H9 (cell line): ENCODE measurements around the gene ETNPPL. TPM values are rescaled to one million over a fixed set of nuclear protein-coding genes. Genes with fewer than 3 reads are reported as not detected.

Experiments
- DNase-seq: peaks from one replicate; pipeline ENCODE4 v3.0.0-alpha.2; 2017
- H2AFZ ChIP-seq: one replicate; pipeline ENCODE4 v1.6.1; 2013; ENCODE audit warnings: mild to moderate bottlenecking, low read length, control low read depth, moderate library complexity
- H2AK5ac ChIP-seq: 2 replicates; pipeline ENCODE4 v1.6.1; 2013; ENCODE audit warnings: low read length, control low read depth, mixed read lengths; ENCODE audit not compliant: insufficient read length
- H2BK120ac ChIP-seq: one replicate; pipeline ENCODE4 v1.6.1; 2013; ENCODE audit warnings: low read depth, mild to moderate bottlenecking, low read length, control low read depth, inconsistent platforms; ENCODE audit not compliant: poor library complexity, severe bottlenecking
- H2BK12ac ChIP-seq: 2 replicates; pipeline ENCODE4 v1.6.1; 2013; ENCODE audit warnings: low read length, control low read depth, mixed read lengths, low read depth; ENCODE audit not compliant: insufficient read length
- H2BK15ac ChIP-seq: 2 replicates; pipeline ENCODE4 v1.6.1; 2013; ENCODE audit warnings: low read depth, low read length, control low read depth
- H2BK20ac ChIP-seq: one replicate; pipeline ENCODE4 v1.6.1; 2013; ENCODE audit warnings: low read depth, mild to moderate bottlenecking, low read length, control low read depth, inconsistent platforms; ENCODE audit not compliant: poor library complexity, severe bottlenecking
- H2BK5ac ChIP-seq: 2 replicates; pipeline ENCODE4 v1.6.1; 2013; ENCODE audit warnings: low read length, control low read depth, mixed read lengths; ENCODE audit not compliant: insufficient read length
- H3K14ac ChIP-seq: 2 replicates; pipeline ENCODE4 v1.6.1; 2013; ENCODE audit warnings: low read length, control low read depth; ENCODE audit not compliant: insufficient read depth
- H3K18ac ChIP-seq: 2 replicates; pipeline ENCODE4 v1.6.1; 2013; ENCODE audit warnings: low read depth, mild to moderate bottlenecking, mixed read lengths, low read length, control low read depth; ENCODE audit not compliant: insufficient read length
- H3K23ac ChIP-seq: 2 replicates; pipeline ENCODE4 v1.6.1; 2013; ENCODE audit warnings: low read length, control low read depth, mixed read lengths, low read depth; ENCODE audit not compliant: insufficient read length
- H3K23me2 ChIP-seq: 2 replicates; pipeline ENCODE4 v1.6.1; 2013; ENCODE audit warnings: low read depth, mild to moderate bottlenecking, mixed read lengths, low read length, control low read depth; ENCODE audit not compliant: insufficient read length, poor library complexity, severe bottlenecking
- H3K27ac ChIP-seq: 2 replicates; pipeline ENCODE4 v1.5.1; 2013; ENCODE audit warnings: low read length, control low read depth, mixed read lengths, low read depth; ENCODE audit not compliant: insufficient read length
- H3K27me3 ChIP-seq: 2 replicates; pipeline ENCODE4 v1.6.1; 2013; ENCODE audit warnings: low read length, control low read depth, inconsistent platforms; ENCODE audit not compliant: insufficient read depth
- H3K4ac ChIP-seq: 2 replicates; pipeline ENCODE4 v1.6.1; 2013; ENCODE audit warnings: low read depth, mild to moderate bottlenecking, control low read depth, inconsistent platforms, low read length, moderate library complexity
- H3K4me1 ChIP-seq: 2 replicates; pipeline ENCODE4 v1.6.1; 2013; ENCODE audit warnings: low read length, control low read depth, inconsistent platforms; ENCODE audit not compliant: insufficient read depth
- H3K4me2 ChIP-seq: 2 replicates; pipeline ENCODE4 v1.6.1; 2013; ENCODE audit warnings: low read length, control low read depth, mixed read lengths; ENCODE audit not compliant: insufficient read length, insufficient read depth
- H3K56ac ChIP-seq: 2 replicates; pipeline ENCODE4 v1.6.1; 2013; ENCODE audit warnings: low read depth, mild to moderate bottlenecking, mixed read lengths, low read length, control low read depth; ENCODE audit not compliant: insufficient read length
- H3K79me1 ChIP-seq: 2 replicates; pipeline ENCODE4 v1.6.1; 2013; ENCODE audit warnings: low read depth, mild to moderate bottlenecking, moderate library complexity, low read length, control low read depth, inconsistent platforms; ENCODE audit not compliant: insufficient read depth, poor library complexity, severe bottlenecking
- H3K79me2 ChIP-seq: 2 replicates; pipeline ENCODE4 v1.6.1; 2013; ENCODE audit warnings: low read length, control low read depth, inconsistent platforms; ENCODE audit not compliant: insufficient read depth
- H3K9ac ChIP-seq: 2 replicates; pipeline ENCODE4 v1.6.1; 2013; ENCODE audit warnings: low read length, control low read depth, mixed read lengths; ENCODE audit not compliant: insufficient read length; ENCODE audit errors: extremely low read depth
- H3K9me3 ChIP-seq: one replicate; pipeline ENCODE4 v1.6.1; 2013; ENCODE audit warnings: low read depth, low read length, inconsistent platforms; ENCODE audit not compliant: control insufficient read depth
- H3T11ph ChIP-seq: one replicate; pipeline ENCODE4 v1.6.1; 2013; ENCODE audit warnings: mild to moderate bottlenecking, low read length, control low read depth, inconsistent platforms
- H4K20me1 ChIP-seq: one replicate; pipeline ENCODE4 v1.6.1; 2013; ENCODE audit not compliant: control insufficient read depth, insufficient read length, insufficient read depth
- H4K5ac ChIP-seq: 2 replicates; pipeline ENCODE4 v1.6.1; 2013; ENCODE audit warnings: low read depth, mild to moderate bottlenecking, mixed read lengths, low read length, control low read depth; ENCODE audit not compliant: insufficient read length
- H4K8ac ChIP-seq: replicated peaks from 2 replicates; pipeline ENCODE4 v1.6.1; 2013; ENCODE audit warnings: low read length, control low read depth, mixed read lengths, low read depth; ENCODE audit not compliant: insufficient read length
- H4K91ac ChIP-seq: 2 replicates; pipeline ENCODE4 v1.6.1; 2013; ENCODE audit warnings: low read depth, mild to moderate bottlenecking, moderate library complexity, mixed read lengths, low read length, control low read depth; ENCODE audit not compliant: insufficient read length
- H3K27ac Mint-ChIP-seq, 3 experiments: 2 replicates in 2 of 3; 3 replicates in 1 of 3; pipeline ENCODE4 v1.8.0; 2020 to 2021; ENCODE audit warnings: mixed read lengths in 3 of 3, mild to moderate bottlenecking in 1 of 3, moderate library complexity in 1 of 3
- H3K27me3 Mint-ChIP-seq: 2 replicates; pipeline ENCODE4 v1.8.0; 2021; ENCODE audit warnings: low read depth, mild to moderate bottlenecking, moderate library complexity, mixed read lengths
- H3K36me3 Mint-ChIP-seq, 3 experiments: 2 replicates in 2 of 3; 3 replicates in 1 of 3; pipeline ENCODE4 v1.8.0; 2020 to 2021; ENCODE audit warnings: low read depth in 3 of 3, mixed read lengths in 3 of 3; ENCODE audit not compliant: insufficient read depth in 1 of 3
- H3K4me1 Mint-ChIP-seq, 2 experiments: 2 replicates each; pipeline ENCODE4 v1.8.0; 2020; ENCODE audit warnings: mixed read lengths in 2 of 2
- H3K4me3 Mint-ChIP-seq, 2 experiments: 2 replicates in 1 of 2; 3 replicates in 1 of 2; pipeline ENCODE4 v1.8.0; 2020 to 2021; ENCODE audit warnings: mild to moderate bottlenecking in 2 of 2, mixed read lengths in 2 of 2, moderate library complexity in 1 of 2
- H3K9me3 Mint-ChIP-seq, 2 experiments: 2 replicates in 1 of 2; 3 replicates in 1 of 2; pipeline ENCODE4 v1.8.0; 2020; ENCODE audit warnings: mild to moderate bottlenecking in 2 of 2, mixed read lengths in 2 of 2, moderate library complexity in 1 of 2
- CTCF ChIP-seq: fragments of 200-600 bp; sonication (generic); conservative IDR thresholded peaks from 3 replicates; pipeline ENCODE4 v1.8.0; 2021; ENCODE audit warnings: antibody characterized with exemption, mild to moderate bottlenecking
- WGBS: extraction: QIAGEN DNeasy Blood & Tissue Kit; methylation state at CpG from one replicate; pipeline ENCODE4 v1.1.7; 2013; ENCODE audit warnings: missing lambda C conversion rate, low lambda C conversion rate, mixed read lengths; ENCODE audit not compliant: insufficient read length; ENCODE audit errors: extremely low coverage; 5-methylcytosine and 5-hydroxymethylcytosine counted together
- total RNA-seq: library from RNA; stranded (reverse); gene quantifications from 2 replicates; pipeline ENCODE4 v1.2.1, GENCODE V29; 2021

ETNPPL gene
- total RNA-seq, 1 experiment from 2014 or later: 1.3 TPM

- Histone ChIP-seq H3K9me3 (no peaks in the 10 kb centered on the region), H2BK15ac (no peak overlapping the region), H2BK120ac (no peak overlapping the region), H4K8ac (no peak overlapping the region), H3K56ac (no peak overlapping the region), H3K79me1 (no peaks in the 10 kb centered on the region), H2BK5ac (no peak overlapping the region), H3K27ac (no peak overlapping the region), H2BK12ac (no peak overlapping the region), H3K4me1 (no peaks in the 10 kb centered on the region), H3K4ac (no peak overlapping the region), H4K5ac (no peak overlapping the region), H3K79me2 (no peaks in the 10 kb centered on the region), H3K4me2 (no peak overlapping the region), H3T11ph (no peak overlapping the region), H2BK20ac (no peak overlapping the region), H3K27me3 (no peaks in the 10 kb centered on the region), H3K9ac (no peak overlapping the region), H3K23ac (no peak overlapping the region), H3K14ac (no peak overlapping the region), H2AFZ (no peak overlapping the region), H4K91ac (no peak overlapping the region), H3K23me2 (no peaks in the 10 kb centered on the region), H3K18ac (no peak overlapping the region), H4K20me1 (no peaks in the 10 kb centered on the region), H2AK5ac (no peak overlapping the region)
- TF ChIP-seq CTCF: no peak
- no peaks in the 10 kb centered on the region for H3K36me3 Mint-ChIP-seq
- no peaks in the 10 kb centered on the region for H3K27me3 Mint-ChIP-seq
- no CpG with 5 or more reads among the region's 3 CpGs for WGBS
- H3K4me1 Mint-ChIP-seq: no peaks in the 10 kb centered on the region
- H3K9me3 Mint-ChIP-seq: no peaks in the 10 kb centered on the region
- no peak for DNase-seq
- H3K27ac Mint-ChIP-seq: no peak overlapping the region
- no peak overlapping the region for H3K4me3 Mint-ChIP-seq
These were observed 33.3 kb upstream of the ETNPPL start for GRCh38 chr4:108796173-108796572.
